Measurements from ENCODE around the gene CGB5.

DNA sequence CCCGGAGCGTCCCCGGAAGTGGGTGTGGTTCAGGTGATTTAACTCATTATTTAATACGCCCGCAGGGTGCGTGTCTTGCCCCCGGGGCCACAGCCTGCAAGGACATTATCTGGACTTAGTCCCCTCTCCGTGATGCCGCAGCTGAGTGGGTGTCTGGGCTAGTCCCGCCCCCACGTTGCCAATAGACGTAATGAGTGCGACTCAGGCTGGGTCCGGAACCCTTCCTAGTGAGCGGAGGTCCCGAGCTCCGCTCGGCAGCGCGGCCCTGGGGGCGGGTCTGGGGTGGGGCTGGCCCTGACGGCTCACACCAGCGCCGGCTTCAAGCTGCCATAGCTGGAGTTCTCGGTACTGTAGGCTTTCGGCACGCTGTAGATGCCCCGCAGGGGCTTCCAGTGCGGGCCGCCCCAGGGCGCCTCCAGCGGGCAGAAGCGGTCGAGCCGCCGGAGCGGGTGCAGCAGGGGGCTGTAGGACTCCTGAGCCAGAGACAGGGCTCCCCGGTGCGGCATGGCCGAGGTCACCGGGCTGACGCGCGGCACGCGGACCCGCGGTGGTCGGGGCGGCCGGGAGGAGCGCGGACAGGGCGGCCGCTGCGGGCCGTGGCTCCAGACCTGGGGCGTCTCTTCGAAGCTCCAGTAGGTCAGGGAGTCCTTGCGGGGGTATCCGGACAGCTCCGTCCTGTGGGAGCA is 25.8 kb upstream of the CGB5 start:
- no peak for TF ChIP-seq EZH2 (IDR thresholded peaks at IDR 0.05; ENCODE audit: borderline replicate concordance, low read depth, low read length, poor library complexity, severe bottlenecking)
- TF ChIP-seq, protein P1, sequence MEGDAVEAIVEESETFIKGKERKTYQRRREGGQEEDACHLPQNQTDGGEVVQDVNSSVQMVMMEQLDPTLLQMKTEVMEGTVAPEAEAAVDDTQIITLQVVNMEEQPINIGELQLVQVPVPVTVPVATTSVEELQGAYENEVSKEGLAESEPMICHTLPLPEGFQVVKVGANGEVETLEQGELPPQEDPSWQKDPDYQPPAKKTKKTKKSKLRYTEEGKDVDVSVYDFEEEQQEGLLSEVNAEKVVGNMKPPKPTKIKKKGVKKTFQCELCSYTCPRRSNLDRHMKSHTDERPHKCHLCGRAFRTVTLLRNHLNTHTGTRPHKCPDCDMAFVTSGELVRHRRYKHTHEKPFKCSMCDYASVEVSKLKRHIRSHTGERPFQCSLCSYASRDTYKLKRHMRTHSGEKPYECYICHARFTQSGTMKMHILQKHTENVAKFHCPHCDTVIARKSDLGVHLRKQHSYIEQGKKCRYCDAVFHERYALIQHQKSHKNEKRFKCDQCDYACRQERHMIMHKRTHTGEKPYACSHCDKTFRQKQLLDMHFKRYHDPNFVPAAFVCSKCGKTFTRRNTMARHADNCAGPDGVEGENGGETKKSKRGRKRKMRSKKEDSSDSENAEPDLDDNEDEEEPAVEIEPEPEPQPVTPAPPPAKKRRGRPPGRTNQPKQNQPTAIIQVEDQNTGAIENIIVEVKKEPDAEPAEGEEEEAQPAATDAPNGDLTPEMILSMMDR (conservative IDR thresholded peaks at IDR 0.05; ENCODE audit: low read depth, low read length), result peak; percentile 62

All from A673 (cell line).